Progenitor cell of endocrine pancreas (in vitro differentiated cells): ENCODE results near the gene HLA-A. TPM values are rescaled to one million over a fixed set of nuclear protein-coding genes. Genes with fewer than 3 reads are reported as not detected.

Source experiments
- DNase-seq: peaks from one replicate; pipeline ENCODE4 v3.0.0; 2021; ENCODE audit warnings: low spot score; ENCODE audit not compliant: unreplicated experiment
- H3K27ac Mint-ChIP-seq: 2 replicates; pipeline ENCODE4 v1.8.0; 2021; ENCODE audit warnings: mild to moderate bottlenecking, moderate library complexity, mixed read lengths
- H3K27me3 Mint-ChIP-seq: 2 replicates; pipeline ENCODE4 v1.8.0; 2021; ENCODE audit warnings: mixed read lengths
- H3K36me3 Mint-ChIP-seq: 2 replicates; pipeline ENCODE4 v1.8.0; 2022; ENCODE audit warnings: mixed read lengths; ENCODE audit not compliant: insufficient read depth
- H3K4me1 Mint-ChIP-seq: 2 replicates; pipeline ENCODE4 v1.8.0; 2021; ENCODE audit warnings: low read depth, mixed read lengths
- H3K4me3 Mint-ChIP-seq: 2 replicates; pipeline ENCODE4 v1.8.0; 2021; ENCODE audit warnings: low read depth, mild to moderate bottlenecking, moderate library complexity, mixed read lengths
- H3K9me3 Mint-ChIP-seq: 2 replicates; pipeline ENCODE4 v1.8.0; 2021; ENCODE audit warnings: low read depth, mixed read lengths
- total RNA-seq: library from RNA; stranded (reverse); gene quantifications from 2 replicates; pipeline ENCODE4 v1.2.1, GENCODE V29; 2021
- TF ChIP-seq, protein P1 (sequence below): fragments of 200-600 bp; sonication (generic); IDR thresholded peaks from one replicate; pipeline ENCODE4 v1.5.0; 2021; ENCODE audit warnings: antibody characterized with exemption, mild to moderate bottlenecking; ENCODE audit not compliant: unreplicated experiment

HLA-A gene
- total RNA-seq, 1 donor from 2014 or later, result 204 TPM

DNA sequence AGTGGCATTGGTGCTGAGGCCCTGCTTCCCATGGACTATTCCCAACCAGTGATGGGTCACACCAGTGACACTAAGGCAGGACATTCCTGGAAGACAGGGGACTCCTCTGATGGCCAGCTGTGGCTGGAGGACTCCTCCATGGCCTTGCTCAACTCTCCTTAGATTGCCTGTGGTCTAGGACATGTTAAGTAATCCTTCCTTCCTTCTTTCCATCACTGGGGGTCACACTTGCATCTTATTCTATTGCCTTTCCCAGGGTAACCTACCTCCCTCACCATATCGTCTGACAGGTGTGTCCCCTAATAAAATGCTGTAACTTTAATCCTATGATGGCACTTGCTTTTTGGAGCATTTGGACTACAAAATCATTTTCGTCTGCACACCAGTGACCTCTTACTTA lies 24.5 kb upstream of the HLA-A start:
- H3K9me3 Mint-ChIP-seq, result no peaks in the 10 kb centered on the region
- TF ChIP-seq, protein P1, sequence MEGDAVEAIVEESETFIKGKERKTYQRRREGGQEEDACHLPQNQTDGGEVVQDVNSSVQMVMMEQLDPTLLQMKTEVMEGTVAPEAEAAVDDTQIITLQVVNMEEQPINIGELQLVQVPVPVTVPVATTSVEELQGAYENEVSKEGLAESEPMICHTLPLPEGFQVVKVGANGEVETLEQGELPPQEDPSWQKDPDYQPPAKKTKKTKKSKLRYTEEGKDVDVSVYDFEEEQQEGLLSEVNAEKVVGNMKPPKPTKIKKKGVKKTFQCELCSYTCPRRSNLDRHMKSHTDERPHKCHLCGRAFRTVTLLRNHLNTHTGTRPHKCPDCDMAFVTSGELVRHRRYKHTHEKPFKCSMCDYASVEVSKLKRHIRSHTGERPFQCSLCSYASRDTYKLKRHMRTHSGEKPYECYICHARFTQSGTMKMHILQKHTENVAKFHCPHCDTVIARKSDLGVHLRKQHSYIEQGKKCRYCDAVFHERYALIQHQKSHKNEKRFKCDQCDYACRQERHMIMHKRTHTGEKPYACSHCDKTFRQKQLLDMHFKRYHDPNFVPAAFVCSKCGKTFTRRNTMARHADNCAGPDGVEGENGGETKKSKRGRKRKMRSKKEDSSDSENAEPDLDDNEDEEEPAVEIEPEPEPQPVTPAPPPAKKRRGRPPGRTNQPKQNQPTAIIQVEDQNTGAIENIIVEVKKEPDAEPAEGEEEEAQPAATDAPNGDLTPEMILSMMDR, result no peak
- no peaks in the 10 kb centered on the region for H3K36me3 Mint-ChIP-seq
- H3K27me3 Mint-ChIP-seq, result peaks cover 28% of the 10 kb centered on the region
- H3K27ac Mint-ChIP-seq, result no peak overlapping the region
- DNase-seq, result no peak
- H3K4me3 Mint-ChIP-seq, result no peak overlapping the region
- no peaks in the 10 kb centered on the region for H3K4me1 Mint-ChIP-seq

DNA sequence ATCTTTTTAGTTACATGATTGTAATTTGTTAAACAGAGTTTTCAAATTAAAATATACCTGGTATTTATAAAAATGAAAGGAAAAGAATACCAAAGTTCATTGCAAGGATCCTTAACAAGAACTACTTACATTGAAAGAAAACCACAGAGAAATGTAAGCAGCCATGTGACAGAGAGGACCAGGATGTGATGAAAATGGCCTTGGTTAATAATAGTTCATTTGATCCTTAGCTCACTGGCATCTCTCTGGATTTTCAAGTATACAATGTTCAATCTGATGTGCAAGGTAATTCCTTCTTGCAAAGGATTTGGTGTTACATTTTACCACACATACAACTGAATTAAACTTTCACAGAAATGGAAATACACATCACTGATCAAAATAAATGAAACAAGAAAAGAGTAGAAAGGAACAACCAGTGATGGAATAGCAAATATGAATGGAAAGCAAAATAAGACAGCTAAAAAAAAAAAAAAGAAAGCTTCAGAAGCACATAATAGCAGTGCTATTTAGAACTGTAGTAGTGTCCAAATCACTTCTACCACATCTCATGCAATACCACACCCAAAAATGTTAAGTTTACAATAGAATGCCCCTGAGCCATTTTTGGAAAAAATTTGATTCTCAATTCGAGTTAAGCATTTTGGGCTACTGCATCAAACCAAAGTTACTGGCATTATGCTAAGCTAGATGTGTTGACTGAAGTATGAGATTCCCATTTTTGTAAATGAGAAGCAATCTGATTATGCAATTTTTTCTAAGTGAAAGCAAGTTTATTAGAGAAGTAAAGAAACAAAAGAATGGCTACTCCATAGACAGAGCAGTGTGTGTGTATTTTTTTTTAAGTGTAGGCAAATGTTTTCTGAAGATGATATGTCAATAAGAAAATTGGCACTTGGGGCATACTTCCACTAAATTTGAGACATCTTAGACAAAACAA lies 22.6 kb upstream of the HLA-A start:
- DNase-seq, result no peak
- no peak overlapping the region for H3K27ac Mint-ChIP-seq
- no peaks in the 10 kb centered on the region for H3K4me1 Mint-ChIP-seq
- H3K27me3 Mint-ChIP-seq, result peaks cover 25% of the 10 kb centered on the region
- H3K9me3 Mint-ChIP-seq, result no peaks in the 10 kb centered on the region
- no peaks in the 10 kb centered on the region for H3K36me3 Mint-ChIP-seq
- H3K4me3 Mint-ChIP-seq, result no peak overlapping the region
- TF ChIP-seq, protein P1, result no peak

DNA sequence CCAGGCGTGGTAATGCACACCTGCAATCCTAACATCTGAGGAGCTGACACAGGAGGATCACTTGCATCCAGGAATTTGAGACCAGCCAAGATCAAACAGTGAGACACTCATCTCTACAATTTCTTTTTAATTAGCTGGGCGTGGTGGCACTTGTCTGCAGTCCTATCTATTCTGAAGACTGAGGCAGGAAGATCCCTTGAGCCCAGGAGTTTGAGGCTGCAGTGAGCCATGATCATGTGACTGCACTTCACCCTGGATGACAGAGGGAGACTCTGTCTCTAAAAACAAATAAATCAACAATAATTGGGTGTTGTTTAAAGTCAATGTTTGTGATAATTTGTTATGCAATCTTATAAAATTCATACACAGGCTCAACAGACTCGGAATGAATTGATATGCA lies 18.0 kb upstream of the HLA-A start:
- Mint-ChIP-seq H3K36me3 (no peaks in the 10 kb centered on the region), H3K4me3 (no peak overlapping the region), H3K27ac (no peak overlapping the region), H3K9me3 (no peaks in the 10 kb centered on the region), H3K4me1 (no peaks in the 10 kb centered on the region), H3K27me3 (peaks cover 20% of the 10 kb centered on the region)
- TF ChIP-seq, protein P1, result no peak
- no peak for DNase-seq

DNA sequence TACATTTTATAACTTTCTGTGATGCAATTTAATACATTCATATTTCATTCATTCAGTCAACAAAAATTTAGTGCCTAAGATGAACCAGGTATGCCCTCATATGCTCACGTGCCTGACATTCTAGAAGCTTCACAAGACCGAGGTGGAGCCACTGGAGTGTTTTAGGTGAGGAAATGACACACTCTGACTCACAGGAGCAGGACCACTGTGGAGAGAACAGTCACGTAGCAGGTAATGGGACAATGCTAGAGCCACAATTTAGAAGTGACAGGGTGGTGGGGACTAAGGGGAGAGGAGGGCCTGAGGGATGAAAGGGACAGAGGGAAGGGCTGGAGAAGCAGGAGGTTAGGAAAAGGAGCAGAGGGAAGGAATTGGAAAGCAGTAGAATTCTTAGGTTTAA lies 17.6 kb upstream of the HLA-A start:
- Mint-ChIP-seq H3K4me1 (no peaks in the 10 kb centered on the region), H3K27me3 (peaks cover 20% of the 10 kb centered on the region), H3K36me3 (no peaks in the 10 kb centered on the region), H3K4me3 (no peak overlapping the region), H3K27ac (no peak overlapping the region), H3K9me3 (no peaks in the 10 kb centered on the region)
- no peak for DNase-seq
- TF ChIP-seq, protein P1, result no peak

DNA sequence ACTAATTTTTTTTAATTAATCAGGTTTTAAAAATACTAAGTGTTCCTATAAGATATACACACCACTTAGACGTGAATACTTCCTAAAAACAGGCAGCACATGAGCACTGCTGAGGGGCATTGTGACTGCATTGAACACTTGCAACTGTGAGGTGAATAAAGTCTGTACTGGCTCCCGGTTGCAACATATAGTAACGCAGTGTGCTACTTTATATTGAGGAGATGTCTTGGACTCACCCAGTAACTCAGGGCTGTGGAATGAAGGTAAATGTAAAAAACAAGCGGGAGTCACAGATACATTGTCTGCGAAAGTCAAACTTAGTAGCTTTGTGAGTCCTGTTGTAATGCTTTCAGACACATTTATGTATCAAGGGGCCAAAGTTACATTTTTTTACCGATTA lies 17.0 kb upstream of the HLA-A start:
- no peaks in the 10 kb centered on the region for H3K4me1 Mint-ChIP-seq
- peaks cover 20% of the 10 kb centered on the region for H3K27me3 Mint-ChIP-seq
- H3K27ac Mint-ChIP-seq, result no peak overlapping the region
- no peaks in the 10 kb centered on the region for H3K36me3 Mint-ChIP-seq
- TF ChIP-seq, protein P1, result no peak
- H3K9me3 Mint-ChIP-seq, result no peaks in the 10 kb centered on the region
- DNase-seq, result no peak
- no peak overlapping the region for H3K4me3 Mint-ChIP-seq
